Stimulated activated CD4-positive, alpha-beta T cell treated with anti-CD3 and anti-CD28 coated beads, Interleukin-1b, Interleukin-23, amount 100 ng/mL, for 4 hours (primary cell): ENCODE measurements around the gene MPV17.
"Not testable (repeated sequence)": the region's sequence is repeated elsewhere in the genome, so short reads cannot be mapped to it uniquely, and the experiment has no call there.

Source experiments
- DNase-seq, 2 donors: peaks; one replicate each; pipeline ENCODE4 v3.0.0-alpha.2; 2020; ENCODE audit warnings: low read depth in 2 of 2

MPV17 gene

DNA sequence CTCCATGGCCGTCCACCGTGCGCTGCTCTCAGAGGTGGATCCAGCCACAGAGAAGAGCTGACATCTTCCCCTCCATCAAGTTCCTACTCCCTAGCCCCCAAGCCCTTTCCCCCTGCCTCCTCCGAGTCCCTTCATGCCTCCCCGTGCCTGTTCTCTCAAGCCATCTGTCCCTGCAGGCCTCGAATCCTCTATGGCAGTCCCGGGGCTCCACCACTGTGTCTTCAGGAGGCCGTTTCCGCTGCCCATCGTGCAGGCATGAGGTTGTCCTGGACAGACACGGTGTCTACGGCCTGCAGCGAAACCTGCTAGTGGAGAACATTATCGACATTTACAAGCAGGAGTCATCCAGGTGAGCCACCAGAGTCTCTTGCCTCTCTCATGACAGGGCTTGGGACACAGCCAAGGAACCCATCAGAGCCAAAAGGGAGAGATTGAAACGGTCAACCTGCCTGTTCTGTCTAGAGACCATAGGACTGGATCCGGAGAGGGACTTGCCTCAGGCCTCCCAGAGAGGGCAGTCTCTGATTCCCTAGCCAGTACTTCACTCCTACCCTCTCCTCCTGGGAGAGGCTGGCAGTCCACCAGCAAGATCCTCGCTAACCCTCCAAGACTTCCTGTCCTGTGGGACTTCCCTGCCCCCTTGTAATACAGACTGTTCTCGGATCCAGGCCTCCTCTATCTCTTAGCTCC, 24.4 kb downstream of the MPV17 start:
- DNase-seq = no peak

DNA sequence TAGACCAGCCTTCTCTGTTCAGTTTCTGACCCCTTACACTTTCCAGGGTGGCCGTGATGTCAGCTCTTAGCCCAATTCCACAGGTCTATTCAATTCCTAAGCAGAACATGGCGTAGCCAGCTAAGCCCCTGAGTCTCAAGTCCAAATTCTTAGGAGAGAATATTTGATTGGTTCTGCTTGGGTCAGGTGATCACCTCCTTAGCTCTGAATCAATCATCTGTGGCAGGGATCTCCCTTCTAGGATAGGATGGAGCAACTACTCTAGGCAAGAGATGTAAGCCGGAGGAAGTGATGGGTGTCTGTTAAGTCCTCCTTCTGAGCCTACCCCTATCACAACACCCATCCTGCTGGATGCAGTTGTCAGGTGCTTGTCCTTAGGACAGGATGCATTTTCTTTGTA, 25.7 kb downstream of the MPV17 start:
- DNase-seq = no peak

- no peak for DNase-seq
Measured at GRCh38 chr2:27296481-27296880, 26.4 kb downstream of the MPV17 start.

- no peak for DNase-seq
Measured at GRCh38 chr2:27294928-27295327, 28.0 kb downstream of the MPV17 start.

- DNase-seq = no peak
Measured at GRCh38 chr2:27291865-27292264, 31.0 kb downstream of the MPV17 start.

- no peak for DNase-seq
Measured at GRCh38 chr2:27290549-27290948, 32.3 kb downstream of the MPV17 start.

DNA sequence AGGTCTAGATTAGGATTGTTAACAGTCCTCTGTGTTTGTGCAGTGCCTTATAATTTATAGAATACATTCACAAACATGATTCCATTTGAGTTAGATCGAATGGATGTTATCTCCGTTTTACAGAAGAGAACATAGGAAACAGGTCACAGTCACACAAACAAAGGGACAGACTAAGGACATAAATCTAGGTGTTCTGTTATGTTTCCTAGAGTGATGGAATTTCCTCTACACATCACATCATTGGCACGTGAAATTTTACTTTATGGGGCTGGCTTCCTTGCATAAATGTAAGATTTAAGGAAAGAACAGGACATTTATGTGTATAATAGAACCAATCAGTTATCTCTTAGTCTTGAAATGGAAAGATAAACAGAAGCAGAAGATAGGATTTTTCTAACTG, 34.3 kb downstream of the MPV17 start:
- no peak for DNase-seq

GRCh38 chr2:27285481-27285880, 37.4 kb downstream of the MPV17 start:
- no peak for DNase-seq

- DNase-seq = no peak
Measured at GRCh38 chr2:27284996-27285395, 37.9 kb downstream of the MPV17 start.

DNA sequence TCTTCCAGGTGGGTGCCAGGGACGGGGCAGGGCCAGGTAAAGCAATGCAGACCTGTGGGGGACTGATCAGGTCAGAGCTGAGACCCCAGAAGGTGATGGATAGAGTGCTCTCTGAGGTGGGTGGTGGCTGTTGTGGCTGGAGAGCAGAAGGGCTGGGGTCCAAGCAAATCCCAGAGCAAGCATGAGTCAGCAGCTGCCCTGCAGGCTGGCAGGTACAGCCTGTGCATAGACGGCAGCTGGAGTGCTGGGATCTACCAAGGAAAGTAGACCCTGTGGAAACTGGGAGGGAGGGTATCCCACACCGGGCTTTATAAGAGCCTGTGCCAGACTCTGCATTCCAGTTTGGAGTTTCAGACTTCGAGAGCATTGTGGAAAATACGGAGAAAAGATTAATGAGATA, 40.0 kb downstream of the MPV17 start:
- DNase-seq = no peak

DNA sequence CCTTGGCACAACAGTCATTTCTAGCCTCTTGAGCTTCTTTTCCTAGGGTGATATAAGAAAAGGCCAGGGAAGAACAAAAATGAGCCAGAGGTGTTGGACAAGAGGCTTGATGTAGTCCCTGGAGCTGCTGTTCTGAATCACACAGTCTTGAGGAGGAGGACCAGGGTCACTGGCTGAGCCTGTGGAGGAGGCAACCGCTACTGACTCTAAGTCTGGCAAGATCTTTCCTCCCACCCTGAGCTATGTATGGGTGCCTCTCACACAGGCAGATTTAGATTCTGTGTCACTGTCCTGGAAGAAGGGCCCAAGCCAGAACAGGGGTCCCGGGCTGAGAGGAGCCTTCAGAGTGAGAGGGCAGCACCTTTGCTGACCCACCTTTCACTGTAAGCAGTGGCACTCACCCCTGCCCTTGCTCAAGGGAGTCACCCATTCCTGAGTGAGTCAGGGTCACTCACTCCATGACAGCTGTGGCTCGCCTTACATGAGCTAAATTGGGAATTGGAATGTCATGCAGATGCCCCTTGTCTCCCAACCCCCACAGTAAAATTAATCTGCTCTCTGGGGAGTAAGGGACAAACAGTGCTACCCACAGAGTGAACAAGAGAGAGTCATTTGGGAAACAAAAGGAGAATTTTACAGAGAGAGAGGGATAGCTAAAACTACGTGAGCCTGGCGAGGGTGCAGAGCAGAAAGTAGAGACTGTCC, 40.9 kb downstream of the MPV17 start, which contains the start of gene TRIM54:
TRIM54 (plus strand) TSS at position 575 of the 705 bp plus-strand sequence. CDS start 303 bp downstream, outside the sequence.
- DNase-seq = no peak

DNA sequence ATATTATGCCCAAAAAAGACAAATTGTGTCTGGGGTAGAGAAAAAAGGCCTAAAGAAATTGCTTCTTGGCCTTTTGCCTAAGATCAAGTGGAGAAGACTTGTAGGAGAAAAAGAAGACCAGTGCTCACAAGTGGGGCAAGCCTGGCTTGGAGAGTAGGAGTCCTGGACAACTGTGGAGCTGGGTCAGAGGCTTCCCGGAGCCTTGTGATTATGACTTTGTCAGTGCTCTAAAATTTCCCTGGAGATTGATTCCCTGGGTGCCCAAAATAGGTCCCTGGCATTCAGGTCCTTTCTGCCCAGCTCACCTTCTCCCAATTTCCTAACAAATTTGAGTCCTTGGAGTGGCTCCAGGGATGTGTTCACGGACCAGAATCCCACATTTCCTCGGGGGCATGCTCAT, 41.5 kb downstream of the MPV17 start:
- no peak for DNase-seq

- DNase-seq = no peak
Measured at GRCh38 chr2:27280826-27281225, 42.1 kb downstream of the MPV17 start.

GRCh38 chr2:27278010-27278409, 44.9 kb downstream of the MPV17 start:
- no peak for DNase-seq

DNA sequence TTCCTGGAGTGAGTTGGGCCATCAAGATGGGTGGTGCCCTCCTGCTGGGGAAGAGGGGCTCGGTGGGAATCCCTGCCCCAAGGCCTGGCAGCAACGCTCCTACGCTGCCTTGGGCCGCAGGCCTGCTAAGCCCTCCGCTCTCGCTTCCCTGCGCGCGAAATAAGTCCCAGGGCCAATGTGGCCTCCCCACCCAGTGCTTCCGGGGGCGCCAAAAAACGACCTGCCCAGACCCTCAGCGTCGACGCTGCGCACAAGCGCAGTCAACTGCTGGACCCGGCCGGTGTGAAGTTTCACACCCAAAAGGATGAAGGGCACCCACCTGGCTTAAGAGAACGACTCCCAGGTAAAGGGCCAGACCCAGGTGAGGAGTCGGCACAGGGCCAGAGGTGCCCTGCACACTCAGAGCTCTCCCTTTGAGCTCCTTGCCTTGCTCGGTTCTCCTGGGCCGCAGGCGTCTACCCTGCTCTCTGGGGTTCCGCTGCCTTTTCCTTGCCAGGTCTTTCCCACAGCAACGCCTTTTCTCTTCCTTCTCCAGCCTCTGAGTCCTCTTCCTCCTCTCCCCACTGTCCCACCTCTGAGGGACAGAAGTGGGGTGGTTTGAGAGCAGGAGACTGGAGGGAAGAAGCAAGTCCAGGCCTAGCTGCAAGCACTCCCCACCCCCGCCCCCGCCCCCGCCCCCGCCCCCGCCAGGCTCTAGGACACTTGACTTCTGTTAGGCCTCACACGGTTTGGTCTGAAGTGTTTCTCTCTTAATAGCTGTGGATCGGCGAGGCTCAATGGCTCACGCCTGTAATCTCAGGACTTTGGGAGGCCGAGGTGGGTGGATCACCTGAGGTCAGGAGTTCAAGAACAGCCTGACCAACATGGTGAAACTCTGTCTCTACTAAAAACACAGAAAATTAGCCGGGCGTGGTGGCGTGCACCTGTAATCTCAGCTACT, 47.4 kb downstream of the MPV17 start, which contains the start of gene DNAJC5G:
DNAJC5G (plus strand) TSS at position 223 of the 940 bp plus-strand sequence. CDS start 1,296 bp downstream, outside the sequence.
- DNase-seq = no peak

DNA sequence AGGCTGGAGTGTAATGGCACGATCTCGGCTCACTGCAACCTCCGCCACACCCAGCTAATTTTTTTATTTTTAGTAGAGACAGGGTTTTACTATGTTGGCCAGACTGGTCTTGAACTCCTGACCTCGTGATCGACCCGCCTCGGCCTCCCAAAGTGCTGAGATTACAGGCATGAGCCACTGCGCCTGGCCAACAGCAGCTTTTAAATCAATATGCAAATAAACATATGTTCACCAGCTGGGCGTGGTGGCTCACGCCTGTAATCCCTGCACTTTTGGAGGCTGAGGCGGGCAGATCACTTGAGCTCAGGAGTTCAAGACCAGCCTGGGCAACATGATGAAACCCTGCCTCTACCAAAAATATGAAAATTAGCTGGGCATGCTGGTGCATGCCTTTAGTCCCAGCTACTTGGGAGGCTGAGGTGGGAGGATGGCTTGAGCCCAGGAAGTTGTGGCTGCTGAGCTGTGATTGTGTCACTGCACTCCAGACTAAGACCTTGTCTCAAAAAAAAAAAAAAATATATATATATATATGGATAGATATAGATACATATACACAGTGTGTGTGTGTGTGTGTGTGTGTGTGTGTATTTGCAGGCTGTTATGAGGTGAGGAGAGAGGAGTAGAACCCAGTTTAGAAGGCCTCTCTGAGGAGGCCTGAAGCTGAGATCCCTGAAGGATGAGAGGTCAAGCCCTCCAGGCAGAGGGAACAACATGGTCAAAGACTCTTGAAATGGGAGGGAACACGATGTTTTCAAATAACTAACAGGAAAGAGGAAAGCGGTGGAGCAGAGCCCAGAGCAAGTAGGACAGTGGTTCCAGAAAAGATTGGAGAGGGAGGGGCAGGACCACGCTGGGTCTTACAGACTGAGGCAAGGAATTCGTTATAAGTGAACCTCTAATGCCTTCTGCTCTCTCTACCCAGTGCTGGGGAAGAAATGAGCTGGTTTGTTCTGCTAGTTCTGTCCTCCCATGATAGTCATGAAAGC, 50.1 kb downstream of the MPV17 start:
- DNase-seq = not testable (repeated sequence)

DNA sequence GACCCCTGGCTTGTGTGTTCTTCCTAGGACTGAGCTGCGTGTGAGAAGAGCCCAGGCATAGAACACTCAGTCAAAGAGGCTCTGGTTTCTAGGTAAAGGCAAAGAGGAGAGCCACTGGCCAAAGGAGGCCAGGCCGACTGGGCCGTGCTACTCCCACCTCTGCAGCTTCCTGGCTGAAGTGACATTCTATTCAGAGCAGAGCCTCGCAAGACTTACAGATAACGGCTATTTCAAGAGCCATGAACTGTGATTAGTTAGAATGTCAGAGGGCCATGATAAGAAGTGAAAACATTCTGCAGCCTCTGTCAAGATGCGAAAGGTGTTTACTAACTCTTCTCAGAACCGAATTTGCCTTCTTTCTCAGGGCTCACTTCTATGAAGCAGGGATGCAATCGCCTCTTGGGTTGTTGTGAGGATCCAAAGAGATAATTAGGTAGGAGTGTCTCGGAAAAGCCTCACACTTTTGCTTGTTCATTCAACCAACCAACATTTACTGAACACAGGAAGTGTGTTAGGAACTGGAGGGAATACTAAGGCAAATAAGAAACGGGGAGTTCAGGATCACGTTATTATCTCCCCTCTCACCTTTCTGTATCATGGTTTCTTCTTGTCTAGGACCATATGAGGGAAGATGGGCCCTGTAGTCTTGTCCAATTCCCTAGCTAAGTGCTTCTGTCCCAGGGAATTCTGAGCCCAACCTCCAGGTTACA, 51.1 kb downstream of the MPV17 start:
- no peak for DNase-seq

- no peak for DNase-seq
Measured at GRCh38 chr2:27270670-27271069, 52.2 kb downstream of the MPV17 start.

GRCh38 chr2:27270131-27270530, 52.8 kb downstream of the MPV17 start:
- DNase-seq = no peak

DNA sequence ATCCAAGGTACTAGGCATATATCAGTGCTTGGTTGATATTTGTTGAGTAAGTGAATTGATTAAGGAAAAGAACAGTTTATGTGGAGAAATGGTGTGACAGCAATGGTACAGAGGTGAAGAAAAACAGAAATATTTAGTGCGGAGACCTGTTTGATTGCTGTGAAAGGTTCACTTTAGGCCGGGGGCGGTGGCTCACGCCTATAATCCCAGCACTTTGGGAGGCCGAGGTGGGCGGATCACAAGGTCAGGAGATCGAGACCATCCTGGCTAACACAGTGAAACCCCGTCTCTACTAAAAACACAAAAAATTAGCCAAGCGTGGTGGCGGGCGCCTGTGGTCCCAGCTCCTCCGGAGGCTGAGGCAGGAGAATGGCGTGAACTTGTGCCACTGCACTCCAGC, 54.6 kb downstream of the MPV17 start:
- not testable (repeated sequence) for DNase-seq
